CD14-positive monocyte (primary cell): ENCODE data around the gene PHACTR3. TPM values are rescaled to one million over a fixed set of nuclear protein-coding genes. Genes with fewer than 3 reads are reported as not detected.

Experiments
- DNase-seq, 3 donors: peaks; one replicate each; pipeline ENCODE4 v3.0.0-alpha.2; 2011 to 2022
- H2AFZ ChIP-seq: 2 replicates; pipeline ENCODE4 v1.6.0; 2012; ENCODE audit warnings: mild to moderate bottlenecking, low read depth, low read length, inconsistent platforms; ENCODE audit not compliant: insufficient read depth, poor library complexity, severe bottlenecking
- H3K27ac ChIP-seq, 2 donors: 1 replicate in 1 of 2; 2 replicates in 1 of 2; pipeline ENCODE4 v1.5.1; 2012 to 2013; ENCODE audit warnings: low read length in 2 of 2, control low read depth in 1 of 2, inconsistent platforms in 1 of 2, low read depth in 1 of 2, mild to moderate bottlenecking in 1 of 2
- H3K27me3 ChIP-seq, 2 donors: one replicate each; pipeline versions ENCODE4 v1.6.0 to v1.6.1; 2011 to 2013; ENCODE audit warnings: low read length in 2 of 2; ENCODE audit not compliant: control insufficient read depth in 2 of 2, insufficient read depth in 2 of 2
- H3K36me3 ChIP-seq, 2 donors: replicated peaks in 1 of 2; 1 replicate in 1 of 2; 2 replicates in 1 of 2; pipeline versions ENCODE4 v1.5.1 to v1.6.1; 2012 to 2013; ENCODE audit warnings: low read length in 2 of 2, control low read depth in 1 of 2, inconsistent platforms in 1 of 2, mild to moderate bottlenecking in 1 of 2; ENCODE audit not compliant: insufficient read depth in 2 of 2, control insufficient read depth in 1 of 2
- H3K4me1 ChIP-seq, 2 donors: 1 replicate in 1 of 2; 2 replicates in 1 of 2; pipeline versions ENCODE4 v1.5.1 to v1.6.1; 2012 to 2013; ENCODE audit warnings: low read length in 2 of 2, control low read depth in 1 of 2, inconsistent platforms in 1 of 2, mild to moderate bottlenecking in 1 of 2, moderate library complexity in 1 of 2; ENCODE audit not compliant: insufficient read depth in 2 of 2, control insufficient read depth in 1 of 2
- H3K4me2 ChIP-seq: replicated peaks from 2 replicates; pipeline ENCODE3; 2012; ENCODE audit warnings: low read length, moderate library complexity, mild to moderate bottlenecking; ENCODE audit not compliant: poor library complexity, severe bottlenecking; ENCODE audit errors: extremely low read depth
- H3K4me3 ChIP-seq, 3 experiments: fragments of 200-600 bp in 1 of 3; sonication (generic) in 1 of 3; replicated peaks in 1 of 3; 1 replicate in 2 of 3; 2 replicates in 1 of 3; pipeline ENCODE4 v1.5.1; 2011 to 2013; ENCODE audit warnings: low read length in 3 of 3, mild to moderate bottlenecking in 3 of 3, control low read depth in 2 of 3, low read depth in 2 of 3, inconsistent platforms in 1 of 3, moderate library complexity in 1 of 3
- H3K79me2 ChIP-seq: 2 replicates; pipeline ENCODE4 v1.6.0; 2012; ENCODE audit warnings: mild to moderate bottlenecking, control low read depth, inconsistent platforms, low read length, moderate library complexity; ENCODE audit not compliant: insufficient read depth
- H3K9ac ChIP-seq: 2 replicates; pipeline ENCODE4 v1.6.0; 2017; ENCODE audit warnings: low read length, mild to moderate bottlenecking; ENCODE audit not compliant: insufficient read depth, poor library complexity, severe bottlenecking
- H3K9me3 ChIP-seq, 2 donors: replicated peaks in 1 of 2; 1 replicate in 1 of 2; 2 replicates in 1 of 2; pipeline versions ENCODE4 v1.5.1 to v1.6.1; 2012 to 2013; ENCODE audit warnings: low read length in 2 of 2, control low read depth in 1 of 2; ENCODE audit not compliant: control insufficient read depth in 1 of 2, insufficient read depth in 1 of 2
- H4K20me1 ChIP-seq: 2 replicates; pipeline ENCODE4 v1.6.0; 2012; ENCODE audit warnings: mild to moderate bottlenecking, low read length, control low read depth, moderate library complexity; ENCODE audit not compliant: insufficient read depth
- H3K27ac Mint-ChIP-seq, 7 donors: one replicate each; pipeline ENCODE4 v1.8.0; 2020; ENCODE audit warnings: mild to moderate bottlenecking in 7 of 7, mixed read lengths in 7 of 7, moderate library complexity in 6 of 7, inconsistent platforms in 2 of 7
- H3K27me3 Mint-ChIP-seq, 3 donors: one replicate each; pipeline ENCODE4 v1.8.0; 2021 to 2022; ENCODE audit warnings: low read depth in 3 of 3, mild to moderate bottlenecking in 3 of 3, mixed read lengths in 3 of 3, moderate library complexity in 3 of 3, inconsistent platforms in 1 of 3
- H3K36me3 Mint-ChIP-seq, 2 donors: one replicate each; pipeline ENCODE4 v1.8.0; 2020; ENCODE audit warnings: mixed read lengths in 2 of 2, inconsistent platforms in 1 of 2, mild to moderate bottlenecking in 1 of 2
- H3K4me1 Mint-ChIP-seq: one replicate; pipeline ENCODE4 v1.8.0; 2020; ENCODE audit warnings: mild to moderate bottlenecking, mixed read lengths
- H3K4me3 Mint-ChIP-seq, 2 donors: one replicate each; pipeline ENCODE4 v1.8.0; 2020; ENCODE audit warnings: mild to moderate bottlenecking in 2 of 2, mixed read lengths in 2 of 2, moderate library complexity in 1 of 2
- H3K9me3 Mint-ChIP-seq, 7 donors: one replicate each; pipeline ENCODE4 v1.8.0; 2020 to 2022; ENCODE audit warnings: mixed read lengths in 7 of 7, mild to moderate bottlenecking in 6 of 7, moderate library complexity in 6 of 7, inconsistent platforms in 2 of 7
- CTCF ChIP-seq: fragments of 200-600 bp; IDR thresholded peaks from one replicate; pipeline ENCODE4 v1.8.0; 2022; ENCODE audit warnings: antibody characterized with exemption, mild to moderate bottlenecking
- WGBS: methylation state at CpG from one replicate; pipeline ENCODE4 v1.1.5; 2013; ENCODE audit warnings: missing lambda C conversion rate; ENCODE audit not compliant: insufficient coverage; 5-methylcytosine and 5-hydroxymethylcytosine counted together
- intact Hi-C, 2 donors: fragments of 100-400 bp; cut with micrococcal nuclease; formaldehyde crosslinking; loops; one replicate each; pipeline versions ENCODE4 v1.15.0 to v1.15.1; 2023
- polyA plus RNA-seq, 3 donors: library from polyadenylated mRNA; depleted of rRNA in 1 of 3; unstranded in 2 of 3; stranded (reverse) in 1 of 3; fragments of 300-500 nt in 2 of 3; fragments of >200 nt in 1 of 3; fragmentation: Illumina TruSeq in 2 of 3; gene quantifications; 1 replicate in 2 of 3; 2 replicates in 1 of 3; pipeline ENCODE4 v1.2.3, GENCODE V29; 2012 to 2021

Gene PHACTR3
- polyA plus RNA-seq, 3 donors = 0.11 to 0.17 TPM; not detected in 1

GRCh38 chr20:59636766-59637370, 32.5 kb downstream of the PHACTR3 start:
- intact Hi-C loops = no loop called here
- WGBS = 83% methylated on average over 3 of the region's 3 CpGs

GRCh38 chr20:59640267-59640666, 35.9 kb downstream of the PHACTR3 start:
- TF ChIP-seq CTCF = no peak
- H3K9me3 Mint-ChIP-seq = peaks cover 0 to 4% (median 2%) of the 10 kb centered on the region in 7 donors
- Histone ChIP-seq H3K27me3 (peaks cover 0 to 3% of the 10 kb centered on the region in 2 donors), H3K9ac (no peak overlapping the region), H4K20me1 (no peaks in the 10 kb centered on the region), H3K4me2 (no peak overlapping the region), H3K4me1 (no peaks in the 10 kb centered on the region), H3K36me3 (no peaks in the 10 kb centered on the region), H3K4me3 (no peak overlapping the region), H2AFZ (no peak overlapping the region), H3K9me3 (no peaks in the 10 kb centered on the region), H3K79me2 (no peaks in the 10 kb centered on the region), H3K27ac (no peak overlapping the region)
- WGBS = 70% methylated on average over 4 of the region's 5 CpGs
- intact Hi-C loops = no loop called here
- no peak overlapping the region for H3K4me3 Mint-ChIP-seq
- no peaks in the 10 kb centered on the region for H3K4me1 Mint-ChIP-seq
- peaks cover 6 to 14% (median 7%) of the 10 kb centered on the region in 3 donors for H3K27me3 Mint-ChIP-seq
- DNase-seq = no peak
- no peak overlapping the region for H3K27ac Mint-ChIP-seq
- no peaks in the 10 kb centered on the region for H3K36me3 Mint-ChIP-seq

More at GRCh38 chr20:59636766-59637370, 32.5 kb downstream of the PHACTR3 start:
- no peak for DNase-seq
- Histone ChIP-seq H3K9ac (no peak overlapping the region), H4K20me1 (no peaks in the 10 kb centered on the region), H3K27ac (no peak overlapping the region), H3K4me1 (no peaks in the 10 kb centered on the region), H3K4me3 (no peak overlapping the region), H3K27me3 (peaks cover 0 to 3% of the 10 kb centered on the region in 2 donors), H2AFZ (no peak overlapping the region), H3K36me3 (no peaks in the 10 kb centered on the region), H3K9me3 (no peaks in the 10 kb centered on the region), H3K79me2 (no peaks in the 10 kb centered on the region), H3K4me2 (no peak overlapping the region)
- no peak for TF ChIP-seq CTCF
- Mint-ChIP-seq H3K27me3 (peaks cover 5 to 17% (median 5%) of the 10 kb centered on the region in 3 donors), H3K4me1 (no peaks in the 10 kb centered on the region), H3K36me3 (no peaks in the 10 kb centered on the region), H3K9me3 (peaks cover 0 to 4% (median 0%) of the 10 kb centered on the region in 7 donors), H3K4me3 (no peak overlapping the region), H3K27ac (no peak overlapping the region)
